ENCODE data around the gene MRPL19. TPM values are rescaled to one million over a fixed set of nuclear protein-coding genes. Genes with fewer than 3 reads are reported as not detected.

Gene MRPL19
- total and polyA plus RNA-seq, 2 of the 13 experiments (the other 11 are each of a cell fraction or from before 2014, with no cell fraction given): 43.2 to 163 TPM

DNA sequence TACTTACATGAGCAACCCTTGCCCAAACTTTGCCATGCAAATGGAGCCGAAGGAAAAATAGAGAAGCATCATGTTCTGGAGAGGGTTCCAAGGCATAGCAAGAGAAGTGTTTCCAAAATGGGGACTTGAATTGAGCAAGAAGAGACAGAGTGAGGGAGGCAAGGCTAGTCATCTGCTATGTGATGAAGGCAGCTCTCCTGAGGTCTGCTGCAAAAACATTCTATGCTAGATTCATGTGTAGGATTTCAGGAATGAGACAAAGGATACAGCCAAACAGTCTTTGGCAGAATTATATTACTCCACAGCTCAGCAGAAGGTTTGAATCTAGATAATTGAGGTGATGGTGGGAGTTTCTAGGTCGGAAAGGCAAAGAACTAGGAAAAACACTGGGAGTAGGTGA is 24.1 kb upstream of the MRPL19 start:
- ATAC-seq (no peak), DNase-seq (ENCODE audit: low spot score) (no peak), FAIRE-seq (no peak)
- no peak overlapping the region for H2AFZ ChIP-seq (ENCODE audit: low read length)
- BruUV-seq (replicated peaks): no TSS peak
- H3K27me3 ChIP-seq (ENCODE audit: control insufficient read depth in 1 of 2, insufficient read depth in 2 of 2, low read length in 2 of 2): no peaks in the 10 kb centered on the region; a peak in 1 of 5 replicates
- H3K9me3 ChIP-seq (ENCODE audit: low read length): no peaks in the 10 kb centered on the region
- no peaks in the 10 kb centered on the region for H3K79me2 ChIP-seq (ENCODE audit: insufficient read depth, low read length)
- CTCF ChIA-PET (ENCODE audit: low intra/inter-chr PET ratio, low total read pairs): no interaction called here
- in situ Hi-C loops (cut with HindIII; ENCODE audit: extremely low pct_ligation_motif_present, low pct_unique_long_range_greater_than_20kb) (loop anchor here (25.0 kb wide), 1 partner anchor 560 kb away; no protein-coding TSS in a partner anchor), intact Hi-C loops (cut with micrococcal nuclease; ENCODE audit: unreplicated experiment) (no loop called here)
- no peak overlapping the region for H3K9ac ChIP-seq (ENCODE audit: insufficient read depth, low read depth, low read length)
- no peak overlapping the region for H3K27ac ChIP-seq (ENCODE audit: extremely low read length, insufficient read depth, low read length)
- no peak overlapping the region for H3K4me3 ChIP-seq (replicated peaks in 1 of 3; ENCODE audit: insufficient read depth in 1 of 3, low read depth in 2 of 3, low read length in 3 of 3)
- no peaks in the 10 kb centered on the region for H3K4me1 ChIP-seq (ENCODE audit: insufficient read depth, low read length)
- no peaks in the 10 kb centered on the region for H3K36me3 ChIP-seq (replicated peaks in 1 of 2; ENCODE audit: control insufficient read depth in 1 of 2, insufficient read depth in 2 of 2, low read length in 2 of 2)
- TF ChIP-seq ZNF143 (CRISPR knock-in tag; IDR thresholded peaks at IDR 0.05): no peak
- TF ChIP-seq MXD4 (CRISPR knock-in tag; IDR thresholded peaks at IDR 0.05): no peak
- no peak for TF ChIP-seq HMG20A (CRISPR knock-in tag; IDR thresholded peaks at IDR 0.05; ENCODE audit: borderline replicate concordance)
- TF ChIP-seq, protein P1, sequence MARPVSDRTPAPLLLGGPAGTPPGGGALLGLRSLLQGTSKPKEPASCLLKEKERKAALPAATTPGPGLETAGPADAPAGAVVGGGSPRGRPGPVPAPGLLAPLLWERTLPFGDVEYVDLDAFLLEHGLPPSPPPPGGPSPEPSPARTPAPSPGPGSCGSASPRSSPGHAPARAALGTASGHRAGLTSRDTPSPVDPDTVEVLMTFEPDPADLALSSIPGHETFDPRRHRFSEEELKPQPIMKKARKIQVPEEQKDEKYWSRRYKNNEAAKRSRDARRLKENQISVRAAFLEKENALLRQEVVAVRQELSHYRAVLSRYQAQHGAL (CRISPR knock-in tag; IDR thresholded peaks at IDR 0.05; ENCODE audit: not compliant biosample characterization): no peak
- no peak for TF ChIP-seq ZNF367 (CRISPR knock-in tag; IDR thresholded peaks at IDR 0.05; ENCODE audit: borderline replicate concordance)
- TF ChIP-seq ZSCAN25 (CRISPR knock-in tag; IDR thresholded peaks at IDR 0.05): no peak
- no peak for TF ChIP-seq ATAD3A (CRISPR knock-in tag; IDR thresholded peaks at IDR 0.05)
- TF ChIP-seq, protein P2, sequence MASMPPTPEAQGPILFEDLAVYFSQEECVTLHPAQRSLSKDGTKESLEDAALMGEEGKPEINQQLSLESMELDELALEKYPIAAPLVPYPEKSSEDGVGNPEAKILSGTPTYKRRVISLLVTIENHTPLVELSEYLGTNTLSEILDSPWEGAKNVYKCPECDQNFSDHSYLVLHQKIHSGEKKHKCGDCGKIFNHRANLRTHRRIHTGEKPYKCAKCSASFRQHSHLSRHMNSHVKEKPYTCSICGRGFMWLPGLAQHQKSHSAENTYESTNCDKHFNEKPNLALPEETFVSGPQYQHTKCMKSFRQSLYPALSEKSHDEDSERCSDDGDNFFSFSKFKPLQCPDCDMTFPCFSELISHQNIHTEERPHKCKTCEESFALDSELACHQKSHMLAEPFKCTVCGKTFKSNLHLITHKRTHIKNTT (CRISPR knock-in tag; IDR thresholded peaks at IDR 0.05): no peak
- TF ChIP-seq ZNF556 (CRISPR knock-in tag; IDR thresholded peaks at IDR 0.05; ENCODE audit: borderline replicate concordance): no peak
- TF ChIP-seq, protein P3, sequence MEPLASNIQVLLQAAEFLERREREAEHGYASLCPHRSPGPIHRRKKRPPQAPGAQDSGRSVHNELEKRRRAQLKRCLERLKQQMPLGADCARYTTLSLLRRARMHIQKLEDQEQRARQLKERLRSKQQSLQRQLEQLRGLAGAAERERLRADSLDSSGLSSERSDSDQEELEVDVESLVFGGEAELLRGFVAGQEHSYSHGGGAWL (CRISPR knock-in tag; IDR thresholded peaks at IDR 0.05): no peak
- TF ChIP-seq SRSF9 (IDR thresholded peaks at IDR 0.05; ENCODE audit: borderline replicate concordance, insufficient read depth, low read depth, low read length, poor library complexity, severe bottlenecking): no peak
- no peak for TF ChIP-seq MEIS2 (CRISPR knock-in tag; IDR thresholded peaks at IDR 0.05)
- no peak for TF ChIP-seq ZMYM3 (CRISPR knock-in tag; IDR thresholded peaks at IDR 0.05)
- TF ChIP-seq PITX1 (CRISPR knock-in tag; IDR thresholded peaks at IDR 0.05): no peak
- no peak for TF ChIP-seq ZNF430 (CRISPR knock-in tag; IDR thresholded peaks at IDR 0.05)
- no peak for TF ChIP-seq ZNF883 (CRISPR knock-in tag; IDR thresholded peaks at IDR 0.05; ENCODE audit: not compliant biosample characterization)
- POLR2A ChIA-PET: no interaction called here
- 25% methylated on average over 2 of the region's 2 CpGs for WGBS (ENCODE audit: low lambda C conversion rate)
- H3K4me2 ChIP-seq (ENCODE audit: low read depth, low read length): no peak overlapping the region
- no peaks in the 10 kb centered on the region for H4K20me1 ChIP-seq (ENCODE audit: insufficient read depth, low read length)

Measured in HepG2 (cell line).